Pancreas (tissue), 10 donors: ENCODE results near the gene BEST4. TPM values are rescaled to one million over a fixed set of nuclear protein-coding genes. Genes with fewer than 3 reads are reported as not detected.
"Not testable (repeated sequence)": the region's sequence is repeated elsewhere in the genome, so short reads cannot be mapped to it uniquely, and the experiment has no call there.

Experiments
- ATAC-seq, 4 donors: fragments of 200-7000 bp; cut with Tn5 transposase; one replicate each; pipeline versions ENCODE4 v1.8.0 to v1.9.1; 2020; ENCODE audit warnings: mild to moderate bottlenecking in 4 of 4, moderate library complexity in 4 of 4
- DNase-seq, 6 donors: peaks; one replicate each; pipeline ENCODE4 v3.0.0-alpha.2; 2020
- FAIRE-seq: peaks from 2 replicates; lab custom pipeline; 2012; peaks lifted over from hg19 to GRCh38; lab: Jason Lieb, UNC
- H3K27ac ChIP-seq, 4 donors: fragments of 200-600 bp; sonication (generic); 1 replicate in 3 of 4; 2 replicates in 1 of 4; pipeline versions ENCODE4 v1.5.0 to v1.8.0; 2020
- H3K27me3 ChIP-seq, 4 donors: fragments of 200-600 bp; one replicate each; pipeline ENCODE4 v1.8.0; 2021
- H3K36me3 ChIP-seq, 3 donors: fragments of 200-600 bp; sonication (generic) in 1 of 3; one replicate each; pipeline versions ENCODE4 v1.5.0 to v1.8.0; 2020 to 2021
- H3K4me1 ChIP-seq, 3 donors: fragments of 200-600 bp; one replicate each; pipeline ENCODE4 v1.8.0; 2021
- H3K4me3 ChIP-seq, 4 donors: fragments of 200-600 bp; sonication (generic) in 2 of 4; one replicate each; pipeline versions ENCODE4 v1.5.0 to v1.8.0; 2020 to 2021
- H3K9me3 ChIP-seq, 4 donors: fragments of 200-600 bp; one replicate each; pipeline ENCODE4 v1.8.0; 2021
- CTCF ChIP-seq, 4 donors: fragments of 200-600 bp; sonication (generic) in 3 of 4; IDR thresholded peaks; one replicate each; pipeline versions ENCODE4 v1.5.0 to v1.8.0; 2021; ENCODE audit warnings: antibody characterized with exemption in 4 of 4
- WGBS, 2 donors: extraction: QIAGEN DNeasy Blood & Tissue Kit; methylation state at CpG; one replicate each; pipeline ENCODE4 v1.1.7; 2013; 5-methylcytosine and 5-hydroxymethylcytosine counted together
- intact Hi-C, 3 donors: fragments of 100-400 bp; cut with DNase I; formaldehyde crosslinking; loops; one replicate each; pipeline versions ENCODE4 v1.11.1 to v1.14.2; 2022
- polyA plus RNA-seq, 2 donors: library from polyadenylated mRNA; stranded (reverse); fragments of 200-250 nt; gene quantifications; one replicate each; pipeline ENCODE4 v1.2.3, GENCODE V29; 2013
- total RNA-seq, 6 donors: library from RNA; stranded (reverse); fragmentation: NEBNext Ultra II Directional in 4 of 6; extraction: Animal tissue kit (Norgen Biotek cat#: 25700) in 4 of 6; gene quantifications; one replicate each; pipeline versions ENCODE4 v1.2.1 to v1.2.4, GENCODE V29; 2021 to 2023
- donor health status: healthy with polysubstance abuse.
- donor health status: DM: no; HTN: no; CAD: no; lungs with moderate emphysema.
- donor health status: DM: no; HTN: no; CAD: no.
- donor health status: control.
- donor health status: control.
- donor health status: Bipolar disorder and iron deficiency.
- donor health status: DM: yes; HTN: yes; CAD: no.
- donor health status: DM: no; HTN: no; CAD: no.
- donor health status: DM: no; HTN: no; CAD: no.
- donor health status: DM: yes; HTN: yes; CAD: no.

The BEST4 gene
- total and polyA plus RNA-seq, 8 donors, result 0.12 to 0.68 (median 0.36) TPM

- no peak for ATAC-seq
- H3K36me3 ChIP-seq, result peaks cover 0 to 32% (median 10%) of the 10 kb centered on the region in 3 donors
These were observed 13.7 kb upstream of the BEST4 start for GRCh38 chr1:44801491-44802305.

GRCh38 chr1:44799770-44800584 lies 12.0 kb upstream of the BEST4 start, which contains the start of gene PLK3:
Gene PLK3, plus strand, starts transcription at chr1:44800377. Its CDS starts 87 bp downstream, at chr1:44800464.
- Histone ChIP-seq H3K4me1 (peaks cover 0 to 15% (median 3%) of the 10 kb centered on the region in 3 donors), H3K27me3 (no peaks in the 10 kb centered on the region), H3K27ac (peak within 1 kb of the TSS; percentile 87 to 95 (median 92)), H3K9me3 (no peaks in the 10 kb centered on the region), H3K4me3 (peak within 1 kb of the TSS; percentile 67 to 93 (median 80)), H3K36me3 (peaks cover 0 to 19% (median 10%) of the 10 kb centered on the region in 3 donors)
- peak; percentile 91 to 96 (median 94) for ATAC-seq
- peak; percentile 76 to 93 (median 84) for TF ChIP-seq CTCF (IDR thresholded peaks at IDR 0.05)
- WGBS, 2 donors, result 0% methylated on average over 42 to 79 of the region's 79 CpGs
- peak; percentile 53 for FAIRE-seq
- peak; percentile 96 to 99 (median 99) for DNase-seq
- intact Hi-C loops, result loop anchor here in 1 of 3 donors (10.0 kb wide), 1 partner anchor 505 kb away; no protein-coding TSS in a partner anchor

More at GRCh38 chr1:44801491-44802305, 13.7 kb upstream of the BEST4 start:
- Histone ChIP-seq H3K27me3 (no peaks in the 10 kb centered on the region), H3K9me3 (no peaks in the 10 kb centered on the region), H3K4me1 (peaks cover 6 to 24% (median 9%) of the 10 kb centered on the region in 3 donors), H3K4me3 (peak overlapping the region in 2 of 4 donors; percentile 79 to 93), H3K27ac (no peak overlapping the region)
- WGBS, 2 donors, result 79 to 84% methylated on average over 13 of the region's 13 CpGs
- no peak for TF ChIP-seq CTCF (IDR thresholded peaks at IDR 0.05)
- DNase-seq (peak in 4 of 6 donors; percentile 35 to 75 (median 44)), FAIRE-seq (no peak)
- intact Hi-C loops, result no loop called here

- Histone ChIP-seq H3K9me3 (no peaks in the 10 kb centered on the region), H3K36me3 (peaks cover 0 to 7% (median 2%) of the 10 kb centered on the region in 3 donors), H3K4me3 (no peak overlapping the region), H3K27me3 (no peaks in the 10 kb centered on the region), H3K4me1 (peaks cover 0 to 15% (median 3%) of the 10 kb centered on the region in 3 donors), H3K27ac (peak overlapping the region; percentile 87 to 95 (median 92))
- ATAC-seq (no peak), FAIRE-seq (no peak), DNase-seq (peak in 4 of 6 donors; percentile 39 to 56 (median 50))
- intact Hi-C loops, result loop anchor here in 1 of 3 donors (10.0 kb wide), 1 partner anchor 506 kb away; no protein-coding TSS in a partner anchor
- no peak for TF ChIP-seq CTCF (IDR thresholded peaks at IDR 0.05)
- WGBS, 2 donors, result 78 to 83% methylated on average over 10 of the region's 10 CpGs
These were observed 10.8 kb upstream of the BEST4 start for GRCh38 chr1:44798481-44799365.

GRCh38 chr1:44797886-44798285 lies 9.9 kb upstream of the BEST4 start:
- DNase-seq, result peak in 2 of 6 donors; percentile 11 to 14
- H3K27ac ChIP-seq, ATAC-seq, H3K4me3 ChIP-seq, H3K9me3 ChIP-seq, H3K36me3 ChIP-seq, H3K27me3 ChIP-seq, FAIRE-seq: not testable (repeated sequence)
- 80 to 87% methylated on average over 8 of the region's 8 CpGs for WGBS, 2 donors
- intact Hi-C loops, result loop anchor here in 1 of 3 donors (10.0 kb wide), 1 partner anchor 507 kb away; no protein-coding TSS in a partner anchor
- H3K4me1 ChIP-seq, result peaks cover 0 to 15% (median 3%) of the 10 kb centered on the region in 3 donors
